Activated CD4-positive, alpha-beta T cell treated with anti-CD3 and anti-CD28 coated beads, Interleukin-2, amount 10 ng/mL, durations not matched to agents 24 days and 14 days (primary cell): Measurements from ENCODE around the gene FRMPD4. TPM values are rescaled to one million over a fixed set of nuclear protein-coding genes. Genes with fewer than 3 reads are reported as not detected.
"Not testable (repeated sequence)": the region's sequence is repeated elsewhere in the genome, so short reads cannot be mapped to it uniquely, and the experiment has no call there.

ENCODE experiments used
- DNase-seq: peaks from one replicate; pipeline ENCODE4 v3.0.0; 2022
- H3K27ac Mint-ChIP-seq: one replicate; pipeline ENCODE4 v1.8.0; 2022; ENCODE audit warnings: mild to moderate bottlenecking, mixed read lengths
- H3K27me3 Mint-ChIP-seq: one replicate; pipeline ENCODE4 v1.8.0; 2022; ENCODE audit warnings: mixed read lengths
- H3K36me3 Mint-ChIP-seq: one replicate; pipeline ENCODE4 v1.8.0; 2022; ENCODE audit warnings: low read depth, mild to moderate bottlenecking, mixed read lengths
- H3K4me1 Mint-ChIP-seq: one replicate; pipeline ENCODE4 v1.8.0; 2021; ENCODE audit warnings: mixed read lengths
- H3K4me3 Mint-ChIP-seq: one replicate; pipeline ENCODE4 v1.8.0; 2022; ENCODE audit warnings: mild to moderate bottlenecking, moderate library complexity, mixed read lengths
- H3K9me3 Mint-ChIP-seq: one replicate; pipeline ENCODE4 v1.8.0; 2021; ENCODE audit warnings: mixed read lengths
- intact Hi-C: fragments of 100-400 bp; cut with micrococcal nuclease; formaldehyde crosslinking; loops from one replicate; pipeline ENCODE4 v1.15.1; 2023
- total RNA-seq: library from RNA; stranded (reverse); gene quantifications from 2 replicates; pipeline ENCODE4 v1.2.3, GENCODE V29; 2022

The FRMPD4 gene
- total RNA-seq, 1 donor from 2014 or later: not detected

- H3K27ac Mint-ChIP-seq: no peak overlapping the region
- no peak for DNase-seq
- H3K4me3 Mint-ChIP-seq: no peak overlapping the region
- no peaks in the 10 kb centered on the region for H3K36me3 Mint-ChIP-seq
- H3K9me3 Mint-ChIP-seq: no peaks in the 10 kb centered on the region
- H3K27me3 Mint-ChIP-seq: no peaks in the 10 kb centered on the region
- intact Hi-C loops: no loop called here
- no peaks in the 10 kb centered on the region for H3K4me1 Mint-ChIP-seq
Measured at GRCh38 chrX:12467321-12467720, 329.0 kb downstream of the FRMPD4 start.

- no peaks in the 10 kb centered on the region for H3K27me3 Mint-ChIP-seq
- no peaks in the 10 kb centered on the region for H3K4me1 Mint-ChIP-seq
- H3K36me3 Mint-ChIP-seq: no peaks in the 10 kb centered on the region
- intact Hi-C loops: no loop called here
- H3K9me3 Mint-ChIP-seq: no peaks in the 10 kb centered on the region
- DNase-seq: no peak
- H3K4me3 Mint-ChIP-seq: no peak overlapping the region
- no peak overlapping the region for H3K27ac Mint-ChIP-seq
Measured at GRCh38 chrX:12469296-12469695, 331.0 kb downstream of the FRMPD4 start.

- no peak for DNase-seq
- Mint-ChIP-seq H3K27ac (no peak overlapping the region), H3K9me3 (no peaks in the 10 kb centered on the region), H3K4me1 (no peaks in the 10 kb centered on the region), H3K36me3 (no peaks in the 10 kb centered on the region), H3K4me3 (no peak overlapping the region), H3K27me3 (no peaks in the 10 kb centered on the region)
- intact Hi-C loops: no loop called here
Measured at GRCh38 chrX:12471061-12471460, 332.8 kb downstream of the FRMPD4 start.

GRCh38 chrX:12480956-12481355, 342.7 kb downstream of the FRMPD4 start:
- no peak for DNase-seq
- H3K4me3 Mint-ChIP-seq: no peak overlapping the region
- H3K27me3 Mint-ChIP-seq: no peaks in the 10 kb centered on the region
- no peaks in the 10 kb centered on the region for H3K36me3 Mint-ChIP-seq
- no peaks in the 10 kb centered on the region for H3K4me1 Mint-ChIP-seq
- H3K9me3 Mint-ChIP-seq: no peaks in the 10 kb centered on the region
- no peak overlapping the region for H3K27ac Mint-ChIP-seq
- intact Hi-C loops: no loop called here

GRCh38 chrX:12488220-12488619, 349.9 kb downstream of the FRMPD4 start:
- DNase-seq: no peak
- Mint-ChIP-seq H3K9me3 (no peaks in the 10 kb centered on the region), H3K27me3 (no peaks in the 10 kb centered on the region), H3K4me3 (no peak overlapping the region), H3K4me1 (no peaks in the 10 kb centered on the region), H3K27ac (no peak overlapping the region), H3K36me3 (no peaks in the 10 kb centered on the region)
- intact Hi-C loops: no loop called here

- no peak overlapping the region for H3K27ac Mint-ChIP-seq
- no peak for DNase-seq
- H3K9me3 Mint-ChIP-seq: no peaks in the 10 kb centered on the region
- no peaks in the 10 kb centered on the region for H3K4me1 Mint-ChIP-seq
- H3K27me3 Mint-ChIP-seq: no peaks in the 10 kb centered on the region
- intact Hi-C loops: no loop called here
- H3K4me3 Mint-ChIP-seq: no peak overlapping the region
- H3K36me3 Mint-ChIP-seq: no peaks in the 10 kb centered on the region
Measured at GRCh38 chrX:12488771-12489170, 350.5 kb downstream of the FRMPD4 start.

GRCh38 chrX:12489341-12489740, 351.1 kb downstream of the FRMPD4 start:
- no peaks in the 10 kb centered on the region for H3K4me1 Mint-ChIP-seq
- H3K36me3 Mint-ChIP-seq: no peaks in the 10 kb centered on the region
- no peaks in the 10 kb centered on the region for H3K27me3 Mint-ChIP-seq
- H3K4me3 Mint-ChIP-seq: no peak overlapping the region
- no peak overlapping the region for H3K27ac Mint-ChIP-seq
- H3K9me3 Mint-ChIP-seq: no peaks in the 10 kb centered on the region
- intact Hi-C loops: no loop called here
- DNase-seq: no peak

GRCh38 chrX:12494400-12495138, 356.3 kb downstream of the FRMPD4 start:
- H3K27me3 Mint-ChIP-seq: no peaks in the 10 kb centered on the region
- H3K9me3 Mint-ChIP-seq: no peaks in the 10 kb centered on the region
- no peaks in the 10 kb centered on the region for H3K4me1 Mint-ChIP-seq
- no peak overlapping the region for H3K27ac Mint-ChIP-seq
- no peak overlapping the region for H3K4me3 Mint-ChIP-seq
- H3K36me3 Mint-ChIP-seq: no peaks in the 10 kb centered on the region
- no peak for DNase-seq
- intact Hi-C loops: no loop called here

GRCh38 chrX:12496343-12496742, 358.1 kb downstream of the FRMPD4 start:
- Mint-ChIP-seq H3K27ac (no peak overlapping the region), H3K9me3 (no peaks in the 10 kb centered on the region), H3K4me3 (no peak overlapping the region), H3K36me3 (no peaks in the 10 kb centered on the region), H3K4me1 (no peaks in the 10 kb centered on the region), H3K27me3 (no peaks in the 10 kb centered on the region)
- no peak for DNase-seq
- intact Hi-C loops: no loop called here

- no peak overlapping the region for H3K4me3 Mint-ChIP-seq
- H3K27me3 Mint-ChIP-seq: no peaks in the 10 kb centered on the region
- no peak overlapping the region for H3K27ac Mint-ChIP-seq
- H3K36me3 Mint-ChIP-seq: no peaks in the 10 kb centered on the region
- peak; percentile 48 for DNase-seq
- H3K4me1 Mint-ChIP-seq: no peaks in the 10 kb centered on the region
- no peaks in the 10 kb centered on the region for H3K9me3 Mint-ChIP-seq
- intact Hi-C loops: no loop called here
Measured at GRCh38 chrX:12497832-12498591, 359.7 kb downstream of the FRMPD4 start.

- Mint-ChIP-seq H3K9me3 (no peaks in the 10 kb centered on the region), H3K4me3 (no peak overlapping the region), H3K4me1 (no peaks in the 10 kb centered on the region)
Measured at GRCh38 chrX:12505127-12505526, 366.9 kb downstream of the FRMPD4 start.

GRCh38 chrX:12515384-12515783, 377.1 kb downstream of the FRMPD4 start:
- H3K27me3 Mint-ChIP-seq, intact Hi-C loops, H3K4me3 Mint-ChIP-seq, DNase-seq, H3K9me3 Mint-ChIP-seq, H3K4me1 Mint-ChIP-seq, H3K27ac Mint-ChIP-seq, H3K36me3 Mint-ChIP-seq: not testable (repeated sequence)

More at GRCh38 chrX:12505127-12505526, 366.9 kb downstream of the FRMPD4 start:
- DNase-seq: no peak
- intact Hi-C loops: no loop called here
- Mint-ChIP-seq H3K27ac (no peak overlapping the region), H3K36me3 (no peaks in the 10 kb centered on the region), H3K27me3 (no peaks in the 10 kb centered on the region)

GRCh38 chrX:12526306-12526705, 388.0 kb downstream of the FRMPD4 start:
- Mint-ChIP-seq H3K27ac (no peak overlapping the region), H3K9me3 (no peaks in the 10 kb centered on the region), H3K36me3 (no peaks in the 10 kb centered on the region), H3K27me3 (no peaks in the 10 kb centered on the region), H3K4me3 (no peak overlapping the region), H3K4me1 (no peaks in the 10 kb centered on the region)
- DNase-seq: no peak
- intact Hi-C loops: no loop called here

- intact Hi-C loops, H3K36me3 Mint-ChIP-seq, H3K4me3 Mint-ChIP-seq, H3K4me1 Mint-ChIP-seq, H3K27me3 Mint-ChIP-seq, H3K9me3 Mint-ChIP-seq, DNase-seq, H3K27ac Mint-ChIP-seq: not testable (repeated sequence)
Measured at GRCh38 chrX:12538096-12538495, 399.8 kb downstream of the FRMPD4 start.
